ENCODE data around the gene E2F3. TPM values are rescaled to one million over a fixed set of nuclear protein-coding genes. Genes with fewer than 3 reads are reported as not detected.

Gene E2F3
- total RNA-seq, 1 donor from 2014 or later: 16.8 TPM

GRCh38 chr6:20370393-20370792 lies 31.3 kb upstream of the E2F3 start:
- DNase-seq (ENCODE audit: low spot score): no peak
- Mint-ChIP-seq H3K4me1 (ENCODE audit: low read depth) (peaks cover 2% of the 10 kb centered on the region), H3K9me3 (ENCODE audit: low read depth) (peaks cover 4% of the 10 kb centered on the region), H3K36me3 (ENCODE audit: low read depth) (no peaks in the 10 kb centered on the region), H3K27ac (ENCODE audit: unreplicated experiment) (no peak overlapping the region), H3K4me3 (ENCODE audit: unreplicated experiment) (no peak overlapping the region), H3K27me3 (ENCODE audit: low read depth) (no peaks in the 10 kb centered on the region)
- TF ChIP-seq CTCF (IDR thresholded peaks at IDR 0.05): no peak

GRCh38 chr6:20370801-20371200 lies 30.9 kb upstream of the E2F3 start:
- no peaks in the 10 kb centered on the region for H3K36me3 Mint-ChIP-seq (ENCODE audit: low read depth)
- no peak for TF ChIP-seq CTCF (IDR thresholded peaks at IDR 0.05)
- no peak for DNase-seq (ENCODE audit: low spot score)
- no peak overlapping the region for H3K4me3 Mint-ChIP-seq (ENCODE audit: unreplicated experiment)
- no peak overlapping the region for H3K27ac Mint-ChIP-seq (ENCODE audit: unreplicated experiment)
- peaks cover 2% of the 10 kb centered on the region for H3K4me1 Mint-ChIP-seq (ENCODE audit: low read depth)
- H3K27me3 Mint-ChIP-seq (ENCODE audit: low read depth): no peaks in the 10 kb centered on the region
- H3K9me3 Mint-ChIP-seq (ENCODE audit: low read depth): peaks cover 4% of the 10 kb centered on the region

GRCh38 chr6:20375436-20375835 lies 26.2 kb upstream of the E2F3 start:
- Mint-ChIP-seq H3K9me3 (ENCODE audit: low read depth) (peaks cover 4% of the 10 kb centered on the region), H3K4me1 (ENCODE audit: low read depth) (peaks cover 20% of the 10 kb centered on the region), H3K27ac (ENCODE audit: unreplicated experiment) (no peak overlapping the region), H3K36me3 (ENCODE audit: low read depth) (no peaks in the 10 kb centered on the region), H3K27me3 (ENCODE audit: low read depth) (no peaks in the 10 kb centered on the region), H3K4me3 (ENCODE audit: unreplicated experiment) (no peak overlapping the region)
- no peak for TF ChIP-seq CTCF (IDR thresholded peaks at IDR 0.05)
- no peak for DNase-seq (ENCODE audit: low spot score)

GRCh38 chr6:20377623-20378265 lies 23.9 kb upstream of the E2F3 start:
- H3K4me1 Mint-ChIP-seq (ENCODE audit: low read depth): peaks cover 20% of the 10 kb centered on the region
- no peak for TF ChIP-seq CTCF (IDR thresholded peaks at IDR 0.05)
- H3K27me3 Mint-ChIP-seq (ENCODE audit: low read depth): no peaks in the 10 kb centered on the region
- no peaks in the 10 kb centered on the region for H3K36me3 Mint-ChIP-seq (ENCODE audit: low read depth)
- H3K27ac Mint-ChIP-seq (ENCODE audit: unreplicated experiment): no peak overlapping the region
- no peak for DNase-seq (ENCODE audit: low spot score)
- peaks cover 5% of the 10 kb centered on the region for H3K9me3 Mint-ChIP-seq (ENCODE audit: low read depth)
- H3K4me3 Mint-ChIP-seq (ENCODE audit: unreplicated experiment): no peak overlapping the region

GRCh38 chr6:20379231-20379630 lies 22.4 kb upstream of the E2F3 start:
- Mint-ChIP-seq H3K4me3 (ENCODE audit: unreplicated experiment) (no peak overlapping the region), H3K27ac (ENCODE audit: unreplicated experiment) (no peak overlapping the region), H3K4me1 (ENCODE audit: low read depth) (peaks cover 20% of the 10 kb centered on the region), H3K9me3 (ENCODE audit: low read depth) (peaks cover 5% of the 10 kb centered on the region), H3K36me3 (ENCODE audit: low read depth) (no peaks in the 10 kb centered on the region), H3K27me3 (ENCODE audit: low read depth) (no peaks in the 10 kb centered on the region)
- DNase-seq (ENCODE audit: low spot score): no peak
- no peak for TF ChIP-seq CTCF (IDR thresholded peaks at IDR 0.05)

Data from chondrocyte (in vitro differentiated cells).